NCI-H82 treated with DMSO at 0.1 percent for 48 hours (cell line): ENCODE measurements around the gene MCCC2.
"Not testable (repeated sequence)": the region's sequence is repeated elsewhere in the genome, so short reads cannot be mapped to it uniquely, and the experiment has no call there.

Experiments used
- DNase-seq: peaks from one replicate; lab custom pipeline; 2025; ENCODE audit not compliant: unreplicated experiment; lab: John Stamatoyannopoulos, UW

The MCCC2 gene

GRCh38 chr5:71596169-71596568, 9.0 kb downstream of the MCCC2 start:
- no peak for DNase-seq

GRCh38 chr5:71597001-71597400, 9.9 kb downstream of the MCCC2 start:
- no peak for DNase-seq

- no peak for DNase-seq
Measured at GRCh38 chr5:71600783-71601182, 13.6 kb downstream of the MCCC2 start.

- DNase-seq = no peak
Measured at GRCh38 chr5:71601222-71602026, 14.3 kb downstream of the MCCC2 start.

- DNase-seq = not testable (repeated sequence)
Measured at GRCh38 chr5:71609916-71610315, 22.8 kb downstream of the MCCC2 start.

- no peak for DNase-seq
Measured at GRCh38 chr5:71615809-71616208, 28.7 kb downstream of the MCCC2 start.

- DNase-seq = no peak
Measured at GRCh38 chr5:71620630-71621029, 33.5 kb downstream of the MCCC2 start.

GRCh38 chr5:71621268-71621667, 34.1 kb downstream of the MCCC2 start:
- DNase-seq = no peak

GRCh38 chr5:71621741-71622140, 34.6 kb downstream of the MCCC2 start:
- no peak for DNase-seq

- no peak for DNase-seq
Measured at GRCh38 chr5:71623221-71623794, 36.2 kb downstream of the MCCC2 start.

GRCh38 chr5:71629950-71630349, 42.8 kb downstream of the MCCC2 start:
- DNase-seq = no peak

GRCh38 chr5:71631070-71631469, 43.9 kb downstream of the MCCC2 start:
- DNase-seq = no peak

GRCh38 chr5:71632168-71632567, 45.0 kb downstream of the MCCC2 start:
- DNase-seq = no peak

GRCh38 chr5:71633255-71634155, 46.4 kb downstream of the MCCC2 start:
- no peak for DNase-seq

GRCh38 chr5:71637133-71637532, 50.0 kb downstream of the MCCC2 start:
- DNase-seq = no peak

GRCh38 chr5:71640408-71640807, 53.3 kb downstream of the MCCC2 start:
- no peak for DNase-seq

GRCh38 chr5:71645030-71645429, 57.9 kb downstream of the MCCC2 start:
- DNase-seq = no peak

GRCh38 chr5:71650940-71651339, 63.8 kb downstream of the MCCC2 start:
- not testable (repeated sequence) for DNase-seq

GRCh38 chr5:71651579-71651978, 64.4 kb downstream of the MCCC2 start:
- no peak for DNase-seq

- no peak for DNase-seq
Measured at GRCh38 chr5:71652349-71652748, 65.2 kb downstream of the MCCC2 start.

GRCh38 chr5:71652803-71653543, 65.8 kb downstream of the MCCC2 start:
- DNase-seq = no peak
